Bronchial epithelial cell (primary cell): ENCODE data around the gene CCT8L2. TPM values are rescaled to one million over a fixed set of nuclear protein-coding genes. Genes with fewer than 3 reads are reported as not detected.
"Not testable (repeated sequence)": the region's sequence is repeated elsewhere in the genome, so short reads cannot be mapped to it uniquely, and the experiment has no call there.

Source experiments
- DNase-seq: peaks from one replicate; pipeline ENCODE4 v3.0.0-alpha.2; 2010; ENCODE audit warnings: low read depth
- FAIRE-seq: peaks from 2 replicates; lab custom pipeline; 2011; peaks lifted over from hg19 to GRCh38; lab: Jason Lieb, UNC
- H3K27me3 ChIP-seq: 2 replicates; pipeline ENCODE4 v1.5.1; 2011; ENCODE audit warnings: low read length; ENCODE audit not compliant: control insufficient read depth, insufficient read depth
- H3K36me3 ChIP-seq: 2 replicates; pipeline ENCODE4 v1.5.1; 2011; ENCODE audit warnings: low read length; ENCODE audit not compliant: control insufficient read depth, insufficient read depth
- H3K4me3 ChIP-seq: 2 replicates; pipeline ENCODE4 v1.5.1; 2011; ENCODE audit warnings: mild to moderate bottlenecking, low read depth, low read length, control low read depth
- total RNA-seq: library from RNA; depleted of rRNA; stranded (reverse); fragments of >200 nt; gene quantifications from 2 replicates; pipeline ENCODE4 v1.2.1, GENCODE V29; 2014
- TF ChIP-seq, protein P1 (sequence below): IDR thresholded peaks from 2 replicates; pipeline ENCODE4 v1.5.1; 2011; ENCODE audit warnings: mild to moderate bottlenecking, moderate library complexity, low read length, control low read depth, inconsistent platforms; ENCODE audit not compliant: insufficient read depth, severe bottlenecking

CCT8L2 gene
- total RNA-seq, 1 donor from 2014 or later = not detected

DNA sequence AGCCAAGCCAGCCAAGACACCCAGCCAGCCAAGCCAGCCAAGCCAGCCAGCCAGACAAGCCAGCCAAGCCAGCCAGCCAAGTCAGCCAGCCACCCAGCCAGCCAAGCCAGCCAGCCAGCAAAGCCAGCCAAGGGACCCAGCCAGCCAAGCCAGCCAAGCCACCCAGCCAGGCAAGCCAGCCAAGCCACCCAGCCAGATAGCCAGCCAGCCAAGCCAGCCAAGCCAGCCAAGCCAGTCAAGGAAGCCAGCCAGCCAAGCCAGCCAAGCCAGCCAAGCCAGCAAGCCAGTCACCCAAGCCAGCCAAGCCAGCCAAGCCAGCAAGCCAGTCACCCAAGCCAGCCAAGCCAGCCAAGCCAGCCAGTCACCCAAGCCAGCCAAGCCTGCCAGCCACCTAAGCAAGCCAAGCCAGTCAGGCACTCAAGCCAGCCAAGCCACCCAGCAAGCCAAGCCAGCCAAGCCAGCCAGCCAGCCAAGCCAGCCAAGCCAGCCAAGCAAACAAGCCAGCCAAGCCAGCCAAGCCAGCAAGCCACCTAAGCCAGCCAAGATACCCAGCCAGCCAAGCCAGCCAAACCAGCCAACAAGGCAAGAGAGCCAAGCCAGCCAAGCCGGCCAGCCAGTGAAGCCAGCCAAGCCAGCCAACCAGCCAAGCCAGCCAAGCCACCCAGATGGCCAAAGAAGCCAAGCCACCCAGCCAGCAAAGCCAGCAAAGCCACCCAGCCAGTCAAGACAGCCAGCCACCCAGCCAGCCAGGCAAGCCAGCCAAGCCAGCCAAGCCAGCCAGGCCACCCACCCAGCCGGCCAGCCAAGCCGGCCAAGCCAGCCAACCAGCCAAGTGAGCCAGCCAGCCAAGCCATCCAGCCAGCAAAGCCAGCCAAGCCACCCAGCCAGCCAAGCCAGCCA, 33.3 kb downstream of the CCT8L2 start:
- no peak overlapping the region for H3K4me3 ChIP-seq
- no peaks in the 10 kb centered on the region for H3K27me3 ChIP-seq
- DNase-seq = no peak
- FAIRE-seq = no peak
- no peaks in the 10 kb centered on the region for H3K36me3 ChIP-seq
- TF ChIP-seq, protein P1, sequence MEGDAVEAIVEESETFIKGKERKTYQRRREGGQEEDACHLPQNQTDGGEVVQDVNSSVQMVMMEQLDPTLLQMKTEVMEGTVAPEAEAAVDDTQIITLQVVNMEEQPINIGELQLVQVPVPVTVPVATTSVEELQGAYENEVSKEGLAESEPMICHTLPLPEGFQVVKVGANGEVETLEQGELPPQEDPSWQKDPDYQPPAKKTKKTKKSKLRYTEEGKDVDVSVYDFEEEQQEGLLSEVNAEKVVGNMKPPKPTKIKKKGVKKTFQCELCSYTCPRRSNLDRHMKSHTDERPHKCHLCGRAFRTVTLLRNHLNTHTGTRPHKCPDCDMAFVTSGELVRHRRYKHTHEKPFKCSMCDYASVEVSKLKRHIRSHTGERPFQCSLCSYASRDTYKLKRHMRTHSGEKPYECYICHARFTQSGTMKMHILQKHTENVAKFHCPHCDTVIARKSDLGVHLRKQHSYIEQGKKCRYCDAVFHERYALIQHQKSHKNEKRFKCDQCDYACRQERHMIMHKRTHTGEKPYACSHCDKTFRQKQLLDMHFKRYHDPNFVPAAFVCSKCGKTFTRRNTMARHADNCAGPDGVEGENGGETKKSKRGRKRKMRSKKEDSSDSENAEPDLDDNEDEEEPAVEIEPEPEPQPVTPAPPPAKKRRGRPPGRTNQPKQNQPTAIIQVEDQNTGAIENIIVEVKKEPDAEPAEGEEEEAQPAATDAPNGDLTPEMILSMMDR = no peak

- H3K36me3 ChIP-seq, DNase-seq, H3K27me3 ChIP-seq, H3K4me3 ChIP-seq, FAIRE-seq: not testable (repeated sequence)
Observed at GRCh38 chr22:16558376-16558945, 34.1 kb downstream of the CCT8L2 start.

- not testable (repeated sequence) for H3K36me3 ChIP-seq, FAIRE-seq, DNase-seq, H3K27me3 ChIP-seq, H3K4me3 ChIP-seq
Observed at GRCh38 chr22:16557511-16557910, 35.1 kb downstream of the CCT8L2 start.

DNA sequence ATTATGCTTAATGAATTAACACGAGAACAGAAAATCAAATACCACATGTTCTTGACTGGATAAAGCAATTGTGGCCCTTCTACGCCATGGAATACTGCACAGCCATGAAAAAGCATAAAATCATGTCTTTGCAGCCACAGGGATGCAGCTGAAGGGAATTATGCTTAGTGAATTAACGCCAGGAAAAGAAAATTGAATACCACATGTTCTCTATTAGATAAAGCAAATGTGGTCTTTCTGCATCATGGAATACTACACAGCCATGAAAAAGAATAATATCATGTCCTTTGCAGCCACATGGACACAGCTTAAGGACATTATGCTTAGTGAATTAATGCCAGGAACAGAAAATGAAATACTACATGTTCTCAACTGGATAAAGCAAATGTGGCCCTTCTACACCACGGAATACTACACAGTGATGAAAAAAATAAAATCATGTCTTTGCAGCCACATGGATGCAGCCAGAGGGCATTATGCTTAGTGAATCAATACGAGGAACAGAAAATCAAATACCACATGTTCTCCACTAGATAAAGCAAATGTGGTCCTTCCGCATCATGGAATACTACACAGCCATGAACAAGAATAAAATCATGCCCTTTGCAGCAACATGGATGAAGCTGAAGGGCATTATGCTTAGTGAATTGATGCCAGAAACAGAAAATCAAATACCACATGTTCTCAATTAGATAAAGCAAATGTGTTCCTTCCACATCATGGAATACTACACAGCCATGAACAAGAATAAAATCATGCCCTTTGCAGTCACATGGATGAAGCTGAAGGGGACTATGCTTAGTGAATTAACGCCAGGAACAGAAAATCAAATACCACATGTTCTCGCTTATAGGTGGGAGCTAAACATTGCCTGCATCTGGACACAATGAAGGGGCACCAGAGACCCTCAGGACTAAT, 37.3 kb downstream of the CCT8L2 start:
- H3K4me3 ChIP-seq, H3K27me3 ChIP-seq, H3K36me3 ChIP-seq, FAIRE-seq, DNase-seq: not testable (repeated sequence)

DNA sequence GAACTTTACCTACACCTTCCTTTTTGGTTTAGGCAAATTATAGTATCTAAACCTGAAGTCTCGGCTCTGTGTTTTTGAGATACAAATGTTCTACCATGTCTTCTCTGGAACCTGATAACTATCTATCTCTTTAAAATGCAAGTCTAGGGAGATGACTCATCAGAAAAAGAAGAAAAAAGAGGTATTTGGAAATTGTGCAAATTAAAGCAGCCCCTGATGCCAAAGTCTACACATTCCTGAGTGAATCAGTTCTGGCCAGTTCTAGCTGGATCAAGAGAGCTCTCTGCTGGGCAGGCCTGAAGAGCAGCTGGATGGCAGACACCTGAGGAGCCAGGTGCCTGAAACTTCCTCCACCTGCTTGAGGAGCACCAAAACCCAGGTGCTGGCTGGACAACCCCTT, 49.3 kb downstream of the CCT8L2 start:
- not testable (repeated sequence) for FAIRE-seq, H3K4me3 ChIP-seq, DNase-seq, H3K27me3 ChIP-seq, H3K36me3 ChIP-seq

Other genes with a start within 250 kb of the CCT8L2 start
- not detected in 2 replicates for gene XKR3, start 232.6 kb upstream of the CCT8L2 start, total RNA-seq